ENCODE data around the gene MYO3A.

- TF ChIP-seq POLR2A (IDR thresholded peaks at IDR 0.05) (no peak), POLR2AphosphoS5 (IDR thresholded peaks at IDR 0.05) (no peak)
- TF ChIP-seq, protein P1, sequence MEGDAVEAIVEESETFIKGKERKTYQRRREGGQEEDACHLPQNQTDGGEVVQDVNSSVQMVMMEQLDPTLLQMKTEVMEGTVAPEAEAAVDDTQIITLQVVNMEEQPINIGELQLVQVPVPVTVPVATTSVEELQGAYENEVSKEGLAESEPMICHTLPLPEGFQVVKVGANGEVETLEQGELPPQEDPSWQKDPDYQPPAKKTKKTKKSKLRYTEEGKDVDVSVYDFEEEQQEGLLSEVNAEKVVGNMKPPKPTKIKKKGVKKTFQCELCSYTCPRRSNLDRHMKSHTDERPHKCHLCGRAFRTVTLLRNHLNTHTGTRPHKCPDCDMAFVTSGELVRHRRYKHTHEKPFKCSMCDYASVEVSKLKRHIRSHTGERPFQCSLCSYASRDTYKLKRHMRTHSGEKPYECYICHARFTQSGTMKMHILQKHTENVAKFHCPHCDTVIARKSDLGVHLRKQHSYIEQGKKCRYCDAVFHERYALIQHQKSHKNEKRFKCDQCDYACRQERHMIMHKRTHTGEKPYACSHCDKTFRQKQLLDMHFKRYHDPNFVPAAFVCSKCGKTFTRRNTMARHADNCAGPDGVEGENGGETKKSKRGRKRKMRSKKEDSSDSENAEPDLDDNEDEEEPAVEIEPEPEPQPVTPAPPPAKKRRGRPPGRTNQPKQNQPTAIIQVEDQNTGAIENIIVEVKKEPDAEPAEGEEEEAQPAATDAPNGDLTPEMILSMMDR (IDR thresholded peaks at IDR 0.05): no peak
These were observed 130.1 kb downstream of the MYO3A start for GRCh38 chr10:26064106-26064505.

Measured in breast epithelium (tissue), 3 donors.